Activated CD4-positive, alpha-beta T cell treated with anti-CD3 and anti-CD28 coated beads, Interleukin-2, amount 10 ng/mL, durations not matched to agents 24 days and 14 days (primary cell): ENCODE results near the gene CHCHD6. TPM values are rescaled to one million over a fixed set of nuclear protein-coding genes. Genes with fewer than 3 reads are reported as not detected.
A peak's percentile ranks its signal among the peaks of the same experiment; 100 is the strongest.

ENCODE experiments used
- DNase-seq: peaks from one replicate; pipeline ENCODE4 v3.0.0; 2022
- H3K27ac Mint-ChIP-seq: one replicate; pipeline ENCODE4 v1.8.0; 2022; ENCODE audit warnings: mild to moderate bottlenecking, mixed read lengths
- H3K27me3 Mint-ChIP-seq: one replicate; pipeline ENCODE4 v1.8.0; 2022; ENCODE audit warnings: mixed read lengths
- H3K36me3 Mint-ChIP-seq: one replicate; pipeline ENCODE4 v1.8.0; 2022; ENCODE audit warnings: low read depth, mild to moderate bottlenecking, mixed read lengths
- H3K4me1 Mint-ChIP-seq: one replicate; pipeline ENCODE4 v1.8.0; 2021; ENCODE audit warnings: mixed read lengths
- H3K4me3 Mint-ChIP-seq: one replicate; pipeline ENCODE4 v1.8.0; 2022; ENCODE audit warnings: mild to moderate bottlenecking, moderate library complexity, mixed read lengths
- H3K9me3 Mint-ChIP-seq: one replicate; pipeline ENCODE4 v1.8.0; 2021; ENCODE audit warnings: mixed read lengths
- intact Hi-C: fragments of 100-400 bp; cut with micrococcal nuclease; formaldehyde crosslinking; loops from one replicate; pipeline ENCODE4 v1.15.1; 2023
- total RNA-seq: library from RNA; stranded (reverse); gene quantifications from 2 replicates; pipeline ENCODE4 v1.2.3, GENCODE V29; 2022

CHCHD6 gene, protein sequence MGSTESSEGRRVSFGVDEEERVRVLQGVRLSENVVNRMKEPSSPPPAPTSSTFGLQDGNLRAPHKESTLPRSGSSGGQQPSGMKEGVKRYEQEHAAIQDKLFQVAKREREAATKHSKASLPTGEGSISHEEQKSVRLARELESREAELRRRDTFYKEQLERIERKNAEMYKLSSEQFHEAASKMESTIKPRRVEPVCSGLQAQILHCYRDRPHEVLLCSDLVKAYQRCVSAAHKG
- total RNA-seq: 17.1 and 18.5 TPM in 2 replicates

DNA sequence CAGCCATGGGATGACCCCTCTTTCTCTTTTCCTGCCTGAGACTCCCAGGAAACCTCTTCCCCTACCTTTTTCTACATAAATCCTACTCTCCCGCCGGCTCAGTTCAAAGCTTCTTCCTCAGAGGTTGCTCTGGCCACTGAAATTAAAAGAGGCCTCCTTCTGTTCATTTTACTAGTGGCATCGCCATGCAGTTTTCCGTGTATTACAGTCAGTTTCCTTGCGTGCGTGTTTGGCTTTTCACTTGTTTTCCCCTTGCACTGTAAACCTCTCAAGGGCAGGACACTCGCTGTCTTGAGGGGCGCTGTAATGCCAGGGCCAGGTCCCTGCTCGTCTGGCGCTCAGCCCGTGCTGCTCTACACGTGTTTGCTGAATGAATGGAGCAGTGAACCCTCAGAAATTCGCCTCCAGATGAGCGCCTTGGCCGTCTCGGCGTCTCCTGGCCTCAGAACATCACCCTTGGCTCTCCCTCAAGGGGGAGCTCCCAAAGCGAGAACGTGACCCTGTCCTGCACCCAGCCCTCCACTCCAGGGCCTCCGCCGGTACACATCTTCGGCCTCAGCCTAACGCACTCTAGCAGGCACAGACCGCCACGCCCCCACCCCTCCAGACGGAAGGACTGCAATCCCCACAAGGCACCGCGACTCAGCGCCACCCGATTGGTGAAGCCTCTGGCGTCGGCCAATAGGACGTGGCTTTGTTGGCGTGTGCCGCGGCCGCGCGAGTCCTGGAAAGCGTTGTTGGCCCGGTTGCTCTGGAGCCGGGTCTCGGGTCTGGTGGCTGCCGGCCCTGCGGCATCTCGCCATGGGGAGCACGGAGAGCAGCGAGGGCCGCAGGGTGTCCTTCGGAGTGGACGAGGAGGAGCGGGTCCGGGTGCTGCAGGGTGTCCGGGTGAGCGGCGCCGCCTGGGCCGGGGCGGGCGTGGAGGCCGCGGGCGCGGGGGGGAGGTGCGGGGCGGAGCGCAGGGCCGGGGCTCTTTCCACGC, at the start of gene CHCHD6:
TSS of gene CHCHD6 (plus strand) at position 729 of the 982 bp plus-strand sequence. CDS start at position 802, 73 bp downstream.
- intact Hi-C loops: loop anchor here (1.0 to 2.0 kb wide), 2 partner anchors 278 to 345 kb away; no protein-coding TSS in a partner anchor
- Mint-ChIP-seq H3K27me3 (peaks cover 36% of the 10 kb centered on the region), H3K36me3 (peaks cover 4% of the 10 kb centered on the region), H3K4me1 (peaks cover 15% of the 10 kb centered on the region), H3K27ac (peak within 1 kb of the TSS; percentile 92), H3K4me3 (peak within 1 kb of the TSS; percentile 98), H3K9me3 (peaks cover 5% of the 10 kb centered on the region)
- peak; percentile 99 for DNase-seq

DNA sequence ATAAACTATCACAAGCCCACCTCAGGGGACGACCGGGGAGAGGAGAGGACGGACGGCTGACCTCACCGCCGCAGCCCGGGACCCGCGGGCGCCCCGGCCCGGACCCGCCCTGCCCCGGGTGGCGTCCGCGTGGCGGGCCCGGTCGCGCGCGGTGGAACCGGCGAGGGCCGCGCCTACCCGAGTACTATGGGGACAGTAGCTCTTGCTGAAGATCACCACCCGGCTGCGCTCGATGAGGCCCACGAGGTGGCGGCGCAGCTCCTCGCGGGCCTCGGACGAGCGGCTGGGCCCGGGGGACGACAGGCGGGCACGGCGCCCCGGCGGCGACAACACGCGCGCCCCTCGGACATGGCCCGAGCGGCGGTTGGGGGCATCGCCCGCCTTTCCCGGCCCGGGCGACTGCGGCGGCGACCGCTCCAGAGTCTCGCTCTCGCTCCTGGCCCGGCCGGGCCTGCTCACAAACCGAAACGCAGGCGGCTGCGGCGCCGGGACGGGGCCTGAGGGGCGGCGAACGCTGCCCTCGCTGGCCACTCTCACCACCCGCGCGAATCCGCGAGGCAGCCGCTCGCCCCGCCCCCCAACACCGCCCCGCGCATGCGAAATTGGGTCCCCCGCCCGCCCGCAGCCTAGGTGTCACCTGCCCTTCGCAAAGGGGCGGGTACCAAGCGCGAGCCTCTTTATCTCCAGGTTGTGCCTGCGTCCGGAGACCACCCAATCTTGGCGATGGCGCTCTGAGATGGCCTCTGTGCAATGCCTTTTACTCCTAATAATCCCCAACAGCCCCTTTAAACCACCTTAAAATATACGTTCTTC, 49.3 kb upstream of the CHCHD6 start, which contains the start of gene TXNRD3:
TSS of gene TXNRD3 (minus strand) at position 554 of the 813 bp plus-strand sequence.
- Mint-ChIP-seq H3K9me3 (peaks cover 3% of the 10 kb centered on the region), H3K27ac (peak within 1 kb of the TSS; percentile 21), H3K4me3 (peak within 1 kb of the TSS; percentile 79), H3K27me3 (peaks cover 27% of the 10 kb centered on the region), H3K4me1 (peaks cover 5% of the 10 kb centered on the region), H3K36me3 (no peaks in the 10 kb centered on the region)
- peak; percentile 89 for DNase-seq
- intact Hi-C loops: no loop called here

DNA sequence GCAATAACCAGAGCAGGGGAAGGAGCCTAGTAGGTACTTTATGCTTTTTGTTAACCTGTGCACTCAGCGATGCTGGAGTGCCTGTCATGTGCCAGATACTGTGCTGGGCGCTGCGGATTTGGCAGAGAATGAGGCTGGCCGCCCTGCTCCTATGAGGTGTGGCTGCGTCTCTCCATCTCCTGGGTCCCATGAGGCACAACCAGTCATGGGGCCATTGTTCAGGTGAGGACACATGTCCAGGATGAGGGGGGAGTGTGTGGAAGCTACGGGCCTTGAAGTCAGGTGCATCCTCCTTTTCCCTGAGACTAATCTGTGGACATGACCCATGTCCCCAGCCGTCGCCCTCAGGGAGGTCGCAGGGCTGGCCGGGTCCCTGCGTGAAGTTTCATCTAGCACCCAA, 48.2 kb upstream of the CHCHD6 start:
- Mint-ChIP-seq H3K9me3 (peaks cover 3% of the 10 kb centered on the region), H3K4me1 (peaks cover 5% of the 10 kb centered on the region), H3K27ac (no peak overlapping the region), H3K36me3 (no peaks in the 10 kb centered on the region), H3K27me3 (peaks cover 27% of the 10 kb centered on the region), H3K4me3 (no peak overlapping the region)
- no peak for DNase-seq
- intact Hi-C loops: no loop called here

DNA sequence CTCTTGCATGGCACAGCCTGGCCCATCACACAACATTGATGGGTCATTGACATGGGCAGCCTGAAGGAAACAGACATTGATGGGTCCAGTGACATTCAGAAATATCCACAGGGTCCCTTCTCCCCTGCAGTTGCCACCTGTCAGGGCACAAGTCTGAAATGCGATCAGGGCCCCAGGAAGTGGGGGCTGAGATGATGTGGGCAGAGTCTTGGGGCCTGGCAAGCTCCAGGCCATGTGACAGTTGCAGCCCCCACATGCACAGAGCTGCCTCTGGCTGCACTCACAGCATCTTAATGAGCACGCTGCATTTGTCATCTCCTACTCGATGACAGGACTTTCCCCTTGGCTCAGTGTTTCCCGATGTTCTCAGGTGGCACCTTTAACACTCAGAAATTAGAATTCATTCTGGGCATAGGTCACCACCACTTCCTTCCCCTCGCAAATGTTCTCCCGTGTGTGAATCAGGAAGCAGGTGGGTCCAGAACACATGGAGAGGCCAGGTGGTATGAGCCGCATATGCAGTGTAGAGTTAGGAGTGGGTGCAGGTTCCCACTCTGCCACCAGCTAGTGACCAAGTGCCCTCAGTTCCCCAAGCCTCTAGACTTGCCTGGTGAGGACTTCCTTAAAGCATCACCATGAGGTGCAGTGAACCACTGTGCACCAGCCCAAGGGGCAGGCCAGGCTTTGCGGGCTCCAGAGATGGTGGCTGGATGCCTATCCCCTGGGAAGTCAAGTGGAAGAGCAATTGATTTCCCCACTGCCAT, 47.5 kb upstream of the CHCHD6 start:
- peaks cover 5% of the 10 kb centered on the region for H3K4me1 Mint-ChIP-seq
- H3K36me3 Mint-ChIP-seq: no peaks in the 10 kb centered on the region
- intact Hi-C loops: no loop called here
- H3K27me3 Mint-ChIP-seq: peaks cover 26% of the 10 kb centered on the region
- no peak overlapping the region for H3K27ac Mint-ChIP-seq
- H3K9me3 Mint-ChIP-seq: peaks cover 3% of the 10 kb centered on the region
- H3K4me3 Mint-ChIP-seq: no peak overlapping the region
- DNase-seq: no peak

DNA sequence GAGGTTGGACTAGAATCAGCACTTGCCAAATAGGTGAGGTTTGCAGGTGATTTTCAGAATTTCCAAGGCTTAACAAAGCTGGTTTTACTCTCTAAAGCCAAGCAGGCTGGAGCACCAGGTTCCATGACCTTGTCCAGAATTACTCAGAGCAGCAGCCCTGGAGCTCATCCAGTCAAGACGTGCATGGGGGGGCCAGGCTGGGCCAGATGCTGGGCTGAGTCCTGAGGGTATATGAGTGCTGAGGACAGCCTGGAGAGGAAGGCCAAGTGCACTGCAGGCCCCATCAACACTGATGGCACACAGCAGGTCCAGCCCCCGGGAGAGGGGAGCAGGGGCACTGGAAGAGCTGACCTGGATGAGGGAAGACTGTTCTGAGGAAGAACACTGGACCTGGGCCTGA, 46.1 kb upstream of the CHCHD6 start:
- Mint-ChIP-seq H3K9me3 (peaks cover 3% of the 10 kb centered on the region), H3K27ac (no peak overlapping the region), H3K4me1 (peaks cover 5% of the 10 kb centered on the region), H3K4me3 (no peak overlapping the region), H3K27me3 (peaks cover 20% of the 10 kb centered on the region), H3K36me3 (no peaks in the 10 kb centered on the region)
- no peak for DNase-seq
- intact Hi-C loops: no loop called here

DNA sequence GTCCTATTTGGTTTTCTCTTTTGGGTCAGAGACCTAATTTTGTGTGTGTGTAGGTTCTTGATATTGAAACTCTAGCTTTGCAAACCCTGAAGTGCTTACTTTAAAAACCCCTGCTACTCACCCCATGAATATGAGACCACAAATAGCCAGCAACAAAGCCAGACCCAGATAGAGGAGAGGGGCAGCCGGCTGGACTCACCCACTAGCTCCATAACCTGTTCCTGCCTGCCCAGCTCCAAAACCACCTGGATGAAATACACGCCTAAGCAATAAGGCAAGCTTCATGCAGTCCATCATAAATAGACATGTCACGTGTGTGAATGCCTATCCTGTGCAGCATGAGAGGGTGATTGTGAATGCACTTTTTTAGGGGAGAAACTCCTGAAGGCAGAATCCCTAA, 45.5 kb upstream of the CHCHD6 start:
- H3K9me3 Mint-ChIP-seq: peaks cover 3% of the 10 kb centered on the region
- intact Hi-C loops: no loop called here
- H3K27me3 Mint-ChIP-seq: peaks cover 15% of the 10 kb centered on the region
- DNase-seq: no peak
- peaks cover 5% of the 10 kb centered on the region for H3K4me1 Mint-ChIP-seq
- H3K27ac Mint-ChIP-seq: no peak overlapping the region
- H3K36me3 Mint-ChIP-seq: no peaks in the 10 kb centered on the region
- H3K4me3 Mint-ChIP-seq: no peak overlapping the region

DNA sequence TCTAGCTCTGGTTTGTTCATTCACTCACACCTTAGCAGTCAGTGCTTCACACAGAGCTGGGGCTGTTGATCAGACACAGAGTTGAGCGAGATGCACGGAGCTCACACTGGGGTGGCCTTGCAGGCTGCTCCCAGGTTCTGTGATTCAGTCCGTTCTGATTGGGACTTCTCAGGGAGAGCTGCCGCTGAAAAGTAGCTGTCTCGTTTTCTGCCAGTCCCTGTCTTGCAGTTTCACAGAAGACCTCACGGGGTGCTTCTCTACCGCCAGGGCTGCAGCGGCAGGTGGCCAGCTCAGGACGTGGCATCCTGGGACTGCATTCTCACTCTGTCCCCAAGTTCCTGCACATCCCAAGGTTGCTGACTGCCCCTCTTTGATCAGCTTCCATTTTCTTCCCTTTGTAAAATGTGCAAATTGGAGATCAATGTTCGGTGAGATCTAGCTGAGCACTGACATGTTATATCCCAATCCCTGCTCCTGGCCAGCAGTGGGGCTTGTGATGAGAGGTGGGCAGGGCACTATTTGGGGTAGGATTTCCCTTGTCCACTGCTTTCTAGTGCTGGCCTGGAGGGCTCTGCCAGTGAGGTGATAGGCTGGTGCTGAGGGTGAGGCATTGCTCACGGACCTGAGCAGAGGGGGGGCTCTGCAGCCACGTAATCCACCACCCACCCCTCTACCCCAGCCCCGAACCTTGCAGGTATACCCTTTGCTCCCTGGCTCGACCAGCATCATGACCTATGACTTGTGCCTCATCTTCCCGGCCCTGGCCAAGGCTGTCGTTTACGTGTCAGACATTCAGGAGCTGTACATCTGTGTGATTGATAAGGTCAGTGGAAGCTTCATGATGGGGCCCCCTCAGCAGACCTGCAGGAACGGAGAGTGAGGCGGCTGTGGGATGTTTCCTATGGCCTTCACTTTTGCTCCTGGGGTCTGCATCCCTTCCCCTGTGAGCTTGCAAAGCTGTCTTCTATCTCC, 43.8 kb upstream of the CHCHD6 start:
- Mint-ChIP-seq H3K4me1 (no peaks in the 10 kb centered on the region), H3K36me3 (no peaks in the 10 kb centered on the region), H3K9me3 (peaks cover 3% of the 10 kb centered on the region), H3K4me3 (no peak overlapping the region), H3K27ac (no peak overlapping the region), H3K27me3 (peaks cover 8% of the 10 kb centered on the region)
- intact Hi-C loops: no loop called here
- no peak for DNase-seq

DNA sequence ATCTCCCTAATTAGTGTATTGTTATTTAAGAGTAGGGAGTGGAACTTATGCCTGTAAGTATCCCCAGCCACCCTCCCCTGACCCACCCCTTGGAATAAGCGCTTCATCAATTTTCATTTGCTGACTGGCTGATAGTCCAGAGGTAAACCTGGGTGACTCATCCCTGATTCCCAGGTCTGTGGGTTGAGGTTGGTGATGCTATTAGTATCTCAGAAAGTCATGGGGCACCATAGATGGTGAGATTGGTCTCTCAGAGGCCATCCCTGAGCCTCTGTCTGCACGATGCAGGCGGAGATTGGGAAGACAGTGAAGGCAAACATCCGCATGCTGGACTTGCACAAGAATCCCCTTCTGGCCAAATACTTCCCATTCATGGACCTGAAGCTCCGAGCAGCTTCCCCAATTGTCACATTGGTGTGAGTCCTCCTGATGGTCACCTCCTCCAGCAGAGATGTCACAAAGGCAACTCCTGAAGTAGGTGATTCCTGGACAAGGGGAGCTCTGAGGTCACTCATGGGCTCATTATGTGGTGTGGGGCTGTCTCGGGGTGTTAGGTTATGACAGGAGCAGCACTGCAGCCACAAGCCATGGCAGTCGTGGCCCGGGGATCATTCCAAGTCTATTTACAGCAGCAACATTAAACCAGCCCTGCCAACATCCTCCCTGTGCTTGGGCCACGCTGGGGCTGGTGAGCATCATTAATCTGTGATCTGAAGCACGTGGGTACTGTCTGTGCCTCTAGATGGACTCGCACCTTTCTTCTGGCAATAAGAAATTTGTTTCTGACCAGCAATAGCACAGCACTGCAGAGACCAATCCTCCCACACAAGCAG, 42.3 kb upstream of the CHCHD6 start:
- peaks cover 2% of the 10 kb centered on the region for H3K27me3 Mint-ChIP-seq

DNA sequence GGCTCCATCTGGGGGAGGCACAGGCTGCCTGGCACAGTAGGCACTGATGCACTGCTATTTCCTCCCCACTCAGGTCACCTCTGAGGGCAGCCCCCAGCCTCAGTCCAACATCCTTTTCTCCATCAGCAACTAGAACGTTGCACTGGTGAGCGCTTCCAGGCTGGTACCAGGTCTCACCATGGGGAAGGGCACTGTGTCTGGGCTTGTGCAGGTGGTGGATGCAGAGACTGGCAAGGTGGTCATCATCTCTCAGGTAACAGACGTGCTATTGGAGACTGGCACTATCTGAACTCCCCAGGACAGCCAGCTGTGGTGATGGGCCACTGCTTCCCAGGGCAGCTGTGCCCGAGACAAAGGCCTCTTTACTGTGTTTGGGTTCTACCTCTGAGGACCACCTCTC, 40.8 kb upstream of the CHCHD6 start:
- no peaks in the 10 kb centered on the region for H3K4me1 Mint-ChIP-seq
- no peaks in the 10 kb centered on the region for H3K36me3 Mint-ChIP-seq
- intact Hi-C loops: no loop called here
- no peak overlapping the region for H3K4me3 Mint-ChIP-seq
- no peak for DNase-seq
- no peak overlapping the region for H3K27ac Mint-ChIP-seq
- no peaks in the 10 kb centered on the region for H3K27me3 Mint-ChIP-seq
- H3K9me3 Mint-ChIP-seq: peaks cover 3% of the 10 kb centered on the region

More for the DNA sequence above, 42.3 kb upstream of the CHCHD6 start:
- Mint-ChIP-seq H3K9me3 (peaks cover 3% of the 10 kb centered on the region), H3K4me3 (no peak overlapping the region), H3K27ac (no peak overlapping the region), H3K4me1 (no peaks in the 10 kb centered on the region), H3K36me3 (no peaks in the 10 kb centered on the region)
- intact Hi-C loops: no loop called here
- DNase-seq: no peak

DNA sequence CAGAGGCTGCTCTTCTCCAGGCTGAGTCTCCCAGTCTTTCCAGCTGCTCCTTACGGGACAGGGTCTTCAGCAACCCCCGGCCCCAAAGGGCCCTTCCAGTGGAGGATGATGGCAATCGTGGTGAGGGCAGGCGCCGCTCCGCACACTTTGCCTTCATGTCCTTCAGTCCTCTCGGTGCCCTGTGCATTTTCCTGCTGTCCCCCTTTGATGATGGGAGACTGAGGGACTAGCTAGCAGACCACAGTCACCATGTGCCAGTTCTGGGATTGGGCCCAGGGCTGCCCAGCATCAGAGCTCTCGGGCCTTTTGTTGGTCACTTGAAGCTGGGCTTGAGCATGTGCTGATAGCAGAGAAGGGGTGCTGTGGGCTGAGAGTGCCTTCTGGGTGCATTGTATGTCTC, 40.3 kb upstream of the CHCHD6 start:
- no peak for DNase-seq
- H3K4me1 Mint-ChIP-seq: no peaks in the 10 kb centered on the region
- no peaks in the 10 kb centered on the region for H3K27me3 Mint-ChIP-seq
- no peak overlapping the region for H3K27ac Mint-ChIP-seq
- no peak overlapping the region for H3K4me3 Mint-ChIP-seq
- no peaks in the 10 kb centered on the region for H3K36me3 Mint-ChIP-seq
- intact Hi-C loops: no loop called here
- H3K9me3 Mint-ChIP-seq: peaks cover under 1% of the 10 kb centered on the region

DNA sequence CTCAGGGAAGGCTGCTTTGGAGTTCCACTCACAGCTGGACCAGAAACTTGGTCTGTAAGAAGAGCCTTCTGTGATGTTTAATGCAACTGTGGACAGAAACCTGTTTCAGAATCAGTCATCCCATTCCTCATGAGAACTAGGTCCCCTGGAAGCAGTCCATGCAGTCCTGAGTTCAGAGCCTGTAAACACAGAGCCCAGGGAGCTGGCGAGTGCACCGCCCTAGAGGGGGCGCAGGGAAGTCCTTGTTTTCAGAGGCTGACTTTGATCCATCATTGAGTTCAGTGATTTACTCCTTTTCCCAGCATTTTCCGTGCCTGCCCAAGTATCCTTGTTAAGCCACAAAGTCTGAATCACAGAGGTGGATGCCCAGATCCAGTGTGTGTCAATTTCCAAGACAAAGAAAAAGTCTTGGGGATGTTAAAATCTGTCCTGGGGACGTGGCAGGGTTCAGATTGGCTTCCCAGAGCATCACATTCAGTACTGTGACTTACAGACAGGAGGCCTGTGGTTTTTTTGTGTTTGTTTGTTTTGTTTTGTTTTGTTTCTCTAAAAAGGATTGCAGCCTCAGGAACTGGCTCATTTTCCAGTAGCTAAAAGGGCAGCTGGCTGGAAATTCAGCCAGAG, 39.3 kb upstream of the CHCHD6 start:
- DNase-seq: no peak
- Mint-ChIP-seq H3K9me3 (no peaks in the 10 kb centered on the region), H3K4me1 (no peaks in the 10 kb centered on the region), H3K4me3 (no peak overlapping the region), H3K27me3 (no peaks in the 10 kb centered on the region), H3K36me3 (no peaks in the 10 kb centered on the region), H3K27ac (no peak overlapping the region)
- intact Hi-C loops: no loop called here
